ENCODE data around the gene MLLT10. TPM values are rescaled to one million over a fixed set of nuclear protein-coding genes. Genes with fewer than 3 reads are reported as not detected.

Gene MLLT10
- total and polyA plus RNA-seq, 9 of the 15 experiments (the other 6 are each of a cell fraction or from before 2014, with no cell fraction given), result 18.8 to 81.4 (median 64.2) TPM

- no TSS peak for BruUV-seq (replicated peaks)
- FAIRE-seq (no peak), DNase-seq (ENCODE audit: extremely low read depth in 1 of 4, low spot score in 3 of 4) (no peak), ATAC-seq (no peak)
- Histone ChIP-seq H3K36me3 (ENCODE audit: control insufficient read depth, insufficient read depth, low read length) (no peaks in the 10 kb centered on the region), H3K9me3 (replicated peaks; ENCODE audit: control insufficient read depth, insufficient read depth, low read depth, low read length) (no peaks in the 10 kb centered on the region), H3K9me1 (ENCODE audit: control insufficient read depth, insufficient read depth, low read length) (no peaks in the 10 kb centered on the region), H3K9ac (ENCODE audit: insufficient read depth in 1 of 2, low read depth in 2 of 2, low read length in 2 of 2) (no peak overlapping the region; a peak in 1 of 4 replicates), H3K79me2 (ENCODE audit: control insufficient read depth, insufficient read depth, low read length) (no peaks in the 10 kb centered on the region), H3K27ac (ENCODE audit: extremely low read depth, low read depth, low read length) (no peak overlapping the region), H3K27me3 (ENCODE audit: control insufficient read depth in 2 of 2, insufficient read depth in 2 of 2, low read length in 2 of 2) (no peaks in the 10 kb centered on the region), H3K4me3 (no peak overlapping the region), H4K20me1 (replicated peaks; ENCODE audit: control insufficient read depth, insufficient read depth, low read length) (no peaks in the 10 kb centered on the region), H3K4me2 (ENCODE audit: insufficient read depth, low read length) (no peak overlapping the region), H3K4me1 (replicated peaks in 1 of 2; ENCODE audit: control insufficient read depth in 2 of 2, insufficient read depth in 2 of 2, low read length in 2 of 2) (peaks cover 4 to 5% of the 10 kb centered on the region in 2 experiments; a peak in 3 of 5 replicates), H2AFZ (ENCODE audit: low read depth, low read length) (no peak overlapping the region)
- CTCF ChIA-PET (ENCODE audit: low intra/inter-chr PET ratio), result no interaction called here
- WGBS (ENCODE audit: insufficient coverage, low coverage, missing lambda C conversion rate), result 94% methylated on average over 14 of the region's 43 CpGs
- POLR2A ChIA-PET, result no interaction called here
- intact Hi-C loops (cut with micrococcal nuclease), result no loop called here
- in situ Hi-C loops (cut with MboI), result loop anchor here (5.0 kb wide), 1 partner anchor 228 kb away; no protein-coding TSS in a partner anchor
- no peak for TF ChIP-seq NFXL1 (CRISPR knock-in tag; IDR thresholded peaks at IDR 0.05)
- no peak for TF ChIP-seq BHLHE40 (IDR thresholded peaks at IDR 0.05; ENCODE audit: low read length)
- no peak for TF ChIP-seq HMGXB4 (CRISPR knock-in tag; IDR thresholded peaks at IDR 0.05)
- TF ChIP-seq THAP7 (CRISPR knock-in tag; IDR thresholded peaks at IDR 0.05), result no peak
- TF ChIP-seq ZNF146 (CRISPR knock-in tag; IDR thresholded peaks at IDR 0.05; ENCODE audit: unreplicated experiment), result no peak
- no peak for TF ChIP-seq CTCFL (IDR thresholded peaks at IDR 0.05; ENCODE audit: borderline replicate concordance, insufficient read depth, low read depth, low read length, poor library complexity, severe bottlenecking)
- TF ChIP-seq ETV1 (tag; conservative IDR thresholded peaks at IDR 0.05; ENCODE audit: low read depth), result no peak
- TF ChIP-seq ZNF57 (CRISPR knock-in tag; IDR thresholded peaks at IDR 0.05), result no peak
- TF ChIP-seq ZNF134 (CRISPR knock-in tag; conservative IDR thresholded peaks at IDR 0.05), result no peak
- TF ChIP-seq SMARCE1 (IDR thresholded peaks at IDR 0.05), result no peak
- no peak for TF ChIP-seq ZNF175 (CRISPR knock-in tag; IDR thresholded peaks at IDR 0.05; ENCODE audit: low read depth)
- TF ChIP-seq STAT5B (CRISPR knock-in tag; IDR thresholded peaks at IDR 0.05), result no peak
- TF ChIP-seq STAT6 (CRISPR knock-in tag; IDR thresholded peaks at IDR 0.05), result no peak
- TF ChIP-seq BRF2 (IDR thresholded peaks at IDR 0.05; ENCODE audit: borderline replicate concordance, insufficient read depth, insufficient read length), result no peak
Observed at GRCh38 chr10:21508706-21509331, 25.2 kb upstream of the MLLT10 start.
